Activated naive CD4-positive, alpha-beta T cell treated with anti-CD3 and anti-CD28 coated beads, Interleukin-2, amount 50 U/mL, for 24 hours (primary cell): ENCODE data around the gene NEK11.

Experiments
- H3K27ac Mint-ChIP-seq: one replicate; pipeline ENCODE4 v1.8.0; 2021; ENCODE audit warnings: mild to moderate bottlenecking, mixed read lengths
- H3K27me3 Mint-ChIP-seq: one replicate; pipeline ENCODE4 v1.8.0; 2021; ENCODE audit warnings: mixed read lengths
- H3K36me3 Mint-ChIP-seq: one replicate; pipeline ENCODE4 v1.8.0; 2021; ENCODE audit warnings: mixed read lengths
- H3K4me1 Mint-ChIP-seq: one replicate; pipeline ENCODE4 v1.8.0; 2021; ENCODE audit warnings: mixed read lengths
- H3K4me3 Mint-ChIP-seq: one replicate; pipeline ENCODE4 v1.8.0; 2021; ENCODE audit warnings: mild to moderate bottlenecking, mixed read lengths
- H3K9me3 Mint-ChIP-seq: one replicate; pipeline ENCODE4 v1.8.0; 2021; ENCODE audit warnings: mixed read lengths

The NEK11 gene

DNA sequence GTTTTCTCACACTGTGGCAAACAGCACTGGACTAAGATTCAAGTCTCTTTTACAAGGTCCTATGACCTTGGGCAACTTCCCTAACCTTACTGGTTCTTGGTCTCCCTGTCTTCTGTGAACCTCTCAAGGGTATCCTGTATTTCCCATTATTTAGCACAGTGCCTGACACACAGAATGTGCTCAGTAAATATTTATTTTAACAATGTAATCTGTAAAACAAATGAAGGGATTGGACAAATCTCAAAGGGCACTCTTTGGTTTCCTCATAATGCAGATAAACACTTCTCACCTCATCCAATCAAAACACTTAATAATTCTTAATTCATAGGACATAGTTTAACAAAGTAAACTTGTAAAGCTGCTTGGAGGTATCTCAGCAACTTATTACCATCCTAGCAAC, 367.7 kb downstream of the NEK11 start:
- H3K4me1 Mint-ChIP-seq = no peaks in the 10 kb centered on the region
- no peaks in the 10 kb centered on the region for H3K36me3 Mint-ChIP-seq
- no peaks in the 10 kb centered on the region for H3K9me3 Mint-ChIP-seq
- H3K27ac Mint-ChIP-seq = no peak overlapping the region
- no peak overlapping the region for H3K4me3 Mint-ChIP-seq
- peaks cover 1% of the 10 kb centered on the region for H3K27me3 Mint-ChIP-seq

DNA sequence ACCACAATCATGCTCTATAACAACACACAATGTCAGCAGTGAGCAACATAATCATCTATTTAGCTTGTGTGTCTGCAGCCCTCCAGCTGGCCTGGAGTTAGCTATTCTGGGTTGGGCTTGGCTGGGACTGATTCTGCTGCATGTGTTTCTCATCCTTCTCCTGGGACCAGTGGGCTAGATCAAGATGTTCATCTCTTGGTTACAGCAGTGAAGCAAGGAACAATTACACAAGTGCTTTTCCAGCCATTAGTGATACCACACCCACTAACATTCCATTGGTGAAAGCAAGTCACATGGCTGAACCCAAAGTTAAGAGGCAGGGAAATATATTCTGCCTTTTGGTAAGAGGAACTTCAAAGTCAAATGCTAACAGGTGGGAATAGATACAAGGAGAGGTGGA, 369.5 kb downstream of the NEK11 start:
- no peak overlapping the region for H3K27ac Mint-ChIP-seq
- peaks cover 1% of the 10 kb centered on the region for H3K27me3 Mint-ChIP-seq
- H3K4me3 Mint-ChIP-seq = no peak overlapping the region
- no peaks in the 10 kb centered on the region for H3K9me3 Mint-ChIP-seq
- no peaks in the 10 kb centered on the region for H3K4me1 Mint-ChIP-seq
- no peaks in the 10 kb centered on the region for H3K36me3 Mint-ChIP-seq

GRCh38 chr3:131397889-131398288, 371.2 kb downstream of the NEK11 start:
- H3K4me1 Mint-ChIP-seq = no peaks in the 10 kb centered on the region
- H3K27me3 Mint-ChIP-seq = no peaks in the 10 kb centered on the region
- no peak overlapping the region for H3K27ac Mint-ChIP-seq
- no peak overlapping the region for H3K4me3 Mint-ChIP-seq
- H3K9me3 Mint-ChIP-seq = no peaks in the 10 kb centered on the region
- H3K36me3 Mint-ChIP-seq = no peaks in the 10 kb centered on the region
